HG02885 (cell line): Measurements from ENCODE around the gene HK3.

Experiments used
- ATAC-seq: cut with Tn5 transposase; IDR thresholded peaks from one replicate; pipeline ENCODE4 v1.9.1; 2021; ENCODE audit warnings: mild to moderate bottlenecking; ENCODE audit not compliant: unreplicated experiment, poor library complexity

The HK3 gene

GRCh38 chr5:176855598-176855997 is 43.5 kb downstream of the HK3 start:
- ATAC-seq = no peak

- no peak for ATAC-seq
Observed at GRCh38 chr5:176854164-176854563, 45.0 kb downstream of the HK3 start.

GRCh38 chr5:176853151-176853778 is 45.9 kb downstream of the HK3 start:
- no peak for ATAC-seq

GRCh38 chr5:176851871-176852658 is 47.1 kb downstream of the HK3 start:
- no peak for ATAC-seq

- ATAC-seq = no peak
Observed at GRCh38 chr5:176851380-176851779, 47.8 kb downstream of the HK3 start.

- ATAC-seq = no peak
Observed at GRCh38 chr5:176850371-176851245, 48.5 kb downstream of the HK3 start.

- no peak for ATAC-seq
Observed at GRCh38 chr5:176849611-176850227, 49.4 kb downstream of the HK3 start.

- ATAC-seq = no peak
Observed at GRCh38 chr5:176848651-176849050, 50.5 kb downstream of the HK3 start.

GRCh38 chr5:176847726-176848290 is 51.3 kb downstream of the HK3 start:
- no peak for ATAC-seq

- ATAC-seq = no peak
Observed at GRCh38 chr5:176847148-176847547, 52.0 kb downstream of the HK3 start.

GRCh38 chr5:176846335-176847140 is 52.6 kb downstream of the HK3 start:
- ATAC-seq = no peak

- no peak for ATAC-seq
Observed at GRCh38 chr5:176845392-176845713, 53.8 kb downstream of the HK3 start.

- ATAC-seq = no peak
Observed at GRCh38 chr5:176844706-176845391, 54.3 kb downstream of the HK3 start.

- ATAC-seq = no peak
Observed at GRCh38 chr5:176844281-176844680, 54.9 kb downstream of the HK3 start.

- no peak for ATAC-seq
Observed at GRCh38 chr5:176843673-176844072, 55.5 kb downstream of the HK3 start.

GRCh38 chr5:176837707-176838115 is 61.4 kb downstream of the HK3 start:
- no peak for ATAC-seq

GRCh38 chr5:176836811-176837706 is 62.1 kb downstream of the HK3 start:
- ATAC-seq = no peak

GRCh38 chr5:176835918-176836317 is 63.2 kb downstream of the HK3 start:
- no peak for ATAC-seq
